ENCODE measurements around the gene ADCY1.

GRCh38 chr7:45584261-45585210 is 10.4 kb downstream of the ADCY1 start:
- TF ChIP-seq CTCF (conservative IDR thresholded peaks at IDR 0.05), result no peak
- no peak for TF ChIP-seq EZH2 (IDR thresholded peaks at IDR 0.05; ENCODE audit: low read depth)
